Fibroblast of pulmonary artery (primary cell): ENCODE data around the gene PROX1.

Experiments used
- DNase-seq: peaks from one replicate; pipeline ENCODE4 v3.0.0-alpha.2; 2010; ENCODE audit warnings: low read depth
- H3K4me3 ChIP-seq: replicated peaks from 2 replicates; pipeline ENCODE4 v1.5.1; 2011; ENCODE audit warnings: low read depth, mild to moderate bottlenecking, control low read depth, low read length, moderate library complexity
- TF ChIP-seq, protein P1 (sequence below): IDR thresholded peaks from 2 replicates; pipeline ENCODE4 v1.5.1; 2011; ENCODE audit warnings: mild to moderate bottlenecking, control low read depth, low read length, inconsistent platforms; ENCODE audit errors: missing control alignments

Gene PROX1

DNA sequence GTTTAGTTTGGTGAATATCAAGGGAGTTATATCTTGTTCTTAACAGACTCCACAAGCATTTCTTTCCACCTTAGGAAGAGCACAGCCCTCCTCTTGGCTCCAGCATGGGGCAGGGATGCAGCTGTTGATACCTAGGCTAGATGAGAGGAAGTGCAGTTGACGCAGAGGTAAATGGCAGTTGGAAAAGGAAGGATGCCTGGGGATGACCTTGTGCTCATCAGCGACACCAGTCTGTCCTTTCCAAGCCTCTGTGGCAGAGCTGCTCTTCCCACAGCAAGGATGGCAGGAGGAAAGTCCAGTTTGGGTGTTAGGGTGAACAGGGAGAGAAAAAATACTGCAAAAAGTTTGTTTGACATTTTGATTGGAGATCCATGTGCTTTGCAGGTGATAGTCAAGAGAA, 6.2 kb downstream of the PROX1 start:
- DNase-seq: no peak
- TF ChIP-seq, protein P1, sequence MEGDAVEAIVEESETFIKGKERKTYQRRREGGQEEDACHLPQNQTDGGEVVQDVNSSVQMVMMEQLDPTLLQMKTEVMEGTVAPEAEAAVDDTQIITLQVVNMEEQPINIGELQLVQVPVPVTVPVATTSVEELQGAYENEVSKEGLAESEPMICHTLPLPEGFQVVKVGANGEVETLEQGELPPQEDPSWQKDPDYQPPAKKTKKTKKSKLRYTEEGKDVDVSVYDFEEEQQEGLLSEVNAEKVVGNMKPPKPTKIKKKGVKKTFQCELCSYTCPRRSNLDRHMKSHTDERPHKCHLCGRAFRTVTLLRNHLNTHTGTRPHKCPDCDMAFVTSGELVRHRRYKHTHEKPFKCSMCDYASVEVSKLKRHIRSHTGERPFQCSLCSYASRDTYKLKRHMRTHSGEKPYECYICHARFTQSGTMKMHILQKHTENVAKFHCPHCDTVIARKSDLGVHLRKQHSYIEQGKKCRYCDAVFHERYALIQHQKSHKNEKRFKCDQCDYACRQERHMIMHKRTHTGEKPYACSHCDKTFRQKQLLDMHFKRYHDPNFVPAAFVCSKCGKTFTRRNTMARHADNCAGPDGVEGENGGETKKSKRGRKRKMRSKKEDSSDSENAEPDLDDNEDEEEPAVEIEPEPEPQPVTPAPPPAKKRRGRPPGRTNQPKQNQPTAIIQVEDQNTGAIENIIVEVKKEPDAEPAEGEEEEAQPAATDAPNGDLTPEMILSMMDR: no peak
- no peak overlapping the region for H3K4me3 ChIP-seq

DNA sequence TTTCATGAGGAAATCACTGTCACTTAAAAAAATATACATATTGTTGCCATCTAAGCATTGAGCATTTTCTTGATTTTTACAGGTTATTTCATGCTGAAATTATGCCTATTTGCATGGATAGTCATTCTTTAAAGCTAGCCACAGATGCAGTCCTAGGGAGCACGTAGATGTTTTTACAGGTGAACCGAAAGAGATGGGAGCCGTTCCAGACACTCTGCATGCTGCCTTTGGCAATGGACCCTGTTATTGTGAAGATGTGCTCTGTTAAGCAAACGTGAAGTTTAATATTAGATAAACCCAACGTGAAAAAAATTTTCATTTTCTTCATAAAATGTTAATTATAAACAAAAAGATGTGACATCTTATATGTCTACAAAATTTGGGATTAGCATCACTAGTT, 7.1 kb downstream of the PROX1 start:
- H3K4me3 ChIP-seq: no peak overlapping the region
- DNase-seq: no peak
- TF ChIP-seq, protein P1: no peak

DNA sequence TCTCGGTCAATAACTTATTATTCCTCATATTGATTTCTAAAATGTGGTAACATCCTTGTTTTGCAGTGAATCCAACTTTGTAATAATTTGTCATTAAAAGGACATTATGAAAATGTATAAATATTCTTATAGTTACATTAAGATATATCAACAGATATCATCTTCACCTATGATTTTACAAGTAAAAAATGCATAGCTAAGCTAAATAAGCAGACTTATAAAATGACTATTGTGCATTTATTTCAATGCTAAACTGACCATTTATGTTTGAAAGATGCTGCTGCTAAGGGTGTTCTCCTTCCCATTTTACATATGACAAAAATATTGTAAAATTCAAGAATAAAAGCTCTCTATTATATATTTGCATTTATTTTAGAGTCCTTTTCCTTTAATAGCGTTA, 7.8 kb downstream of the PROX1 start:
- no peak overlapping the region for H3K4me3 ChIP-seq
- DNase-seq: no peak
- TF ChIP-seq, protein P1: no peak

DNA sequence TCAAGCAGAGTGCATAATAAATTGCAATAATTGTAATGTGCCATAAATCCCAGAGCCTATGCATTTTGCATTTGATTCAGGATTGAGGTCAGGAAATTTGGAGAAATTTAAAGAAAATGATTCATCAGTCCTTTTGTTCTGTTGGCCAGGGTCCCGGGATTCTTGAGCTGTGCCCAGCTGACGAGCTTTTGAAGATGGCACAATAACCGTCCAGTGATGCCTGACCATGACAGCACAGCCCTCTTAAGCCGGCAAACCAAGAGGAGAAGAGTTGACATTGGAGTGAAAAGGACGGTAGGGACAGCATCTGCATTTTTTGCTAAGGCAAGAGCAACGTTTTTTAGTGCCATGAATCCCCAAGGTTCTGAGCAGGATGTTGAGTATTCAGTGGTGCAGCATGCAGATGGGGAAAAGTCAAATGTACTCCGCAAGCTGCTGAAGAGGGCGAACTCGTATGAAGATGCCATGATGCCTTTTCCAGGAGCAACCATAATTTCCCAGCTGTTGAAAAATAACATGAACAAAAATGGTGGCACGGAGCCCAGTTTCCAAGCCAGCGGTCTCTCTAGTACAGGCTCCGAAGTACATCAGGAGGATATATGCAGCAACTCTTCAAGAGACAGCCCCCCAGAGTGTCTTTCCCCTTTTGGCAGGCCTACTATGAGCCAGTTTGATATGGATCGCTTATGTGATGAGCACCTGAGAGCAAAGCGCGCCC, 8.7 kb downstream of the PROX1 start:
- TF ChIP-seq, protein P1: no peak
- no peak overlapping the region for H3K4me3 ChIP-seq
- DNase-seq: no peak

DNA sequence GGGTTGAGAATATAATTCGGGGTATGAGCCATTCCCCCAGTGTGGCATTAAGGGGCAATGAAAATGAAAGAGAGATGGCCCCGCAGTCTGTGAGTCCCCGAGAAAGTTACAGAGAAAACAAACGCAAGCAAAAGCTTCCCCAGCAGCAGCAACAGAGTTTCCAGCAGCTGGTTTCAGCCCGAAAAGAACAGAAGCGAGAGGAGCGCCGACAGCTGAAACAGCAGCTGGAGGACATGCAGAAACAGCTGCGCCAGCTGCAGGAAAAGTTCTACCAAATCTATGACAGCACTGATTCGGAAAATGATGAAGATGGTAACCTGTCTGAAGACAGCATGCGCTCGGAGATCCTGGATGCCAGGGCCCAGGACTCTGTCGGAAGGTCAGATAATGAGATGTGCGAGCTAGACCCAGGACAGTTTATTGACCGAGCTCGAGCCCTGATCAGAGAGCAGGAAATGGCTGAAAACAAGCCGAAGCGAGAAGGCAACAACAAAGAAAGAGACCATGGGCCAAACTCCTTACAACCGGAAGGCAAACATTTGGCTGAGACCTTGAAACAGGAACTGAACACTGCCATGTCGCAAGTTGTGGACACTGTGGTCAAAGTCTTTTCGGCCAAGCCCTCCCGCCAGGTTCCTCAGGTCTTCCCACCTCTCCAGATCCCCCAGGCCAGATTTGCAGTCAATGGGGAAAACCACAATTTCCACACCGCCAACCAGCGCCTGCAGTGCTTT, 9.4 kb downstream of the PROX1 start:
- DNase-seq: no peak
- TF ChIP-seq, protein P1: no peak
- H3K4me3 ChIP-seq: no peak overlapping the region

DNA sequence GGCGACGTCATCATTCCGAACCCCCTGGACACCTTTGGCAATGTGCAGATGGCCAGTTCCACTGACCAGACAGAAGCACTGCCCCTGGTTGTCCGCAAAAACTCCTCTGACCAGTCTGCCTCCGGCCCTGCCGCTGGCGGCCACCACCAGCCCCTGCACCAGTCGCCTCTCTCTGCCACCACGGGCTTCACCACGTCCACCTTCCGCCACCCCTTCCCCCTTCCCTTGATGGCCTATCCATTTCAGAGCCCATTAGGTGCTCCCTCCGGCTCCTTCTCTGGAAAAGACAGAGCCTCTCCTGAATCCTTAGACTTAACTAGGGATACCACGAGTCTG, 10.0 kb downstream of the PROX1 start:
- no peak for DNase-seq
- TF ChIP-seq, protein P1: no peak

More for the DNA sequence above, 10.0 kb downstream of the PROX1 start:
- no peak overlapping the region for H3K4me3 ChIP-seq
